K562 (cell line): ENCODE measurements around the gene SCFD1. TPM values are rescaled to one million over a fixed set of nuclear protein-coding genes. Genes with fewer than 3 reads are reported as not detected.

Source experiments
- CCNT2 ChIP-seq: IDR thresholded peaks from 2 replicates; pipeline ENCODE4 v1.6.1; 2011; ENCODE audit warnings: borderline replicate concordance, low read depth, mild to moderate bottlenecking, moderate library complexity, mixed read lengths, low read length; ENCODE audit not compliant: insufficient read length; ENCODE audit errors: extremely low read depth
- CREBBP ChIP-seq: IDR thresholded peaks from one replicate; pipeline ENCODE4 v1.6.1; 2012; ENCODE audit warnings: low read depth, mild to moderate bottlenecking, control low read depth, inconsistent platforms, low read length
- DDX20 ChIP-seq: fragments of 450-650 bp; IDR thresholded peaks from 2 replicates; pipeline ENCODE4 v1.6.1; 2016; ENCODE audit warnings: missing genetic modification characterization, low read depth, mild to moderate bottlenecking, missing compliant biosample characterization, moderate library complexity
- DMBX1 ChIP-seq: fragments of 250-450 bp; sonication (Bioruptor Pico); IDR thresholded peaks from 2 replicates; pipeline ENCODE4 v1.8.0; 2022; ENCODE audit warnings: inconsistent platforms, mild to moderate bottlenecking, moderate library complexity, borderline replicate concordance
- HNRNPK ChIP-seq: fragments of 200-400 bp; formaldehyde crosslinking; IDR thresholded peaks from one replicate; pipeline ENCODE4 v1.6.1; 2018; ENCODE audit warnings: mild to moderate bottlenecking, low read depth, low read length; ENCODE audit not compliant: poor library complexity, severe bottlenecking
- JUND ChIP-seq, 2 experiments: IDR thresholded peaks; 2 replicates in 1 of 2; 3 replicates in 1 of 2; pipeline ENCODE4 v1.6.1; 2011; ENCODE audit warnings: borderline replicate concordance in 2 of 2, low read depth in 2 of 2, low read length in 2 of 2, improper control_type of control experiment in 1 of 2, missing biosample characterization in 1 of 2, missing genetic modification characterization in 1 of 2, missing genetic modification reagents in 1 of 2
- PHTF2 ChIP-seq: fragments of 250-450 bp; sonication (Bioruptor Pico); IDR thresholded peaks from 2 replicates; pipeline ENCODE4 v1.5.0; 2021; ENCODE audit warnings: mild to moderate bottlenecking
- POLR2A ChIP-seq: fragments of 450-650 bp; conservative IDR thresholded peaks from 2 replicates; pipeline ENCODE4 v1.6.1; 2016
- POLR2AphosphoS2 ChIP-seq: IDR thresholded peaks from 2 replicates; pipeline ENCODE4 v1.6.1; 2012; ENCODE audit warnings: low read length, improper control_type of control experiment
- ZBTB7A ChIP-seq: IDR thresholded peaks from 2 replicates; pipeline ENCODE4 v1.6.1; 2011; ENCODE audit warnings: low read depth, mild to moderate bottlenecking, low read length, moderate library complexity, borderline replicate concordance; ENCODE audit not compliant: control insufficient read depth
- polyA plus RNA-seq, 8 experiments: library from polyadenylated mRNA; depleted of rRNA in 4 of 8; stranded (reverse) in 5 of 8; unstranded in 3 of 8; fragments of >200 nt; fragmentation: Nextera tagmentation in 2 of 8; fragmentation: Illumina TruSeq in 1 of 8; extraction: Ambion mirVana in 2 of 8; extraction: Trizol in 1 of 8; gene quantifications; 2 replicates each; pipeline versions ENCODE4 v1.2.1 to v1.2.3, GENCODE V29; 2011 to 2014; ENCODE audit warnings: inconsistent platforms in 1 of 8, missing spikeins in 1 of 8
- total RNA-seq, 7 experiments: library from RNA; depleted of rRNA in 6 of 7; stranded (reverse); fragments of >200 nt in 6 of 7; fragmentation: Illumina TruSeq in 2 of 7; extraction: Trizol in 2 of 7; gene quantifications; 2 replicates each; pipeline versions ENCODE4 v1.2.1 to v1.2.3, GENCODE V29; 2011 to 2021; ENCODE audit warnings: low replicate concordance in 1 of 7
- TF ChIP-seq, protein P1 (sequence below): fragments of 150-350 bp; conservative IDR thresholded peaks from 2 replicates; pipeline ENCODE4 v1.6.1; 2014; ENCODE audit warnings: low read length

SCFD1 gene
- total and polyA plus RNA-seq, 9 of the 15 experiments (the other 6 are each of a cell fraction or from before 2014, with no cell fraction given) = 48.9 to 112 (median 75.2) TPM

DNA sequence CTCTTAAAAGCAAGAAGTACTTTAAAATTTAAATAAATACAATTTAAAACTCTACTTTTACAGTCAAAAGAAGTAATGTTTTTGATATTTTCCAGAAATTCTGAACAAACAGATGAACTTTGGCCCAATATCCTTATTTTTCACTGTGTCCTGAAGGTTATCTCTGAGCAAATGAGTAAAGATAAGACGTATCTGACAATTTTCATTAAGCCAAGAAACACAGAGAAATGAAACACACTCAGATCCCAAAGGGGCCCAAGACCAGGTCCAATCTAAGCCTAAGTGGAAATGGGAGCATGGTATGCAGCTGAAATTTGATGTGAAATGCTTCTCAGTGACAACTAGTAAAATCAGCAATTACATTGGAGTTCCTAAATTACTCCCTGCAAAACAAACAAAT, 146.7 kb downstream of the SCFD1 start (continued):
- TF ChIP-seq, protein P1, sequence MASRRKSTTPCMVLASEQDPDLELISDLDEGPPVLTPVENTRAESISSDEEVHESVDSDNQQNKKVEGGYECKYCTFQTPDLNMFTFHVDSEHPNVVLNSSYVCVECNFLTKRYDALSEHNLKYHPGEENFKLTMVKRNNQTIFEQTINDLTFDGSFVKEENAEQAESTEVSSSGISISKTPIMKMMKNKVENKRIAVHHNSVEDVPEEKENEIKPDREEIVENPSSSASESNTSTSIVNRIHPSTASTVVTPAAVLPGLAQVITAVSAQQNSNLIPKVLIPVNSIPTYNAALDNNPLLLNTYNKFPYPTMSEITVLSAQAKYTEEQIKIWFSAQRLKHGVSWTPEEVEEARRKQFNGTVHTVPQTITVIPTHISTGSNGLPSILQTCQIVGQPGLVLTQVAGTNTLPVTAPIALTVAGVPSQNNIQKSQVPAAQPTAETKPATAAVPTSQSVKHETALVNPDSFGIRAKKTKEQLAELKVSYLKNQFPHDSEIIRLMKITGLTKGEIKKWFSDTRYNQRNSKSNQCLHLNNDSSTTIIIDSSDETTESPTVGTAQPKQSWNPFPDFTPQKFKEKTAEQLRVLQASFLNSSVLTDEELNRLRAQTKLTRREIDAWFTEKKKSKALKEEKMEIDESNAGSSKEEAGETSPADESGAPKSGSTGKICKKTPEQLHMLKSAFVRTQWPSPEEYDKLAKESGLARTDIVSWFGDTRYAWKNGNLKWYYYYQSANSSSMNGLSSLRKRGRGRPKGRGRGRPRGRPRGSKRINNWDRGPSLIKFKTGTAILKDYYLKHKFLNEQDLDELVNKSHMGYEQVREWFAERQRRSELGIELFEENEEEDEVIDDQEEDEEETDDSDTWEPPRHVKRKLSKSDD = no peak
- TF ChIP-seq CCNT2 (no peak), POLR2A (no peak), JUND (IDR thresholded peaks at IDR 0.05; ENCODE audit: borderline replicate concordance, low read depth, low read length) (no peak), JUND (tag; IDR thresholded peaks at IDR 0.05; ENCODE audit: borderline replicate concordance, low read depth, low read length) (no peak), ZBTB7A (no peak), POLR2AphosphoS2 (no peak), DDX20 (tag) (no peak), HNRNPK (no peak), PHTF2 (CRISPR knock-in tag) (no peak), CREBBP (no peak), DMBX1 (no peak)
- TF ChIP-seq, all 486 proteins: peak for 0
